MCF 10A (cell line): ENCODE results near the gene PHC3. TPM values are rescaled to one million over a fixed set of nuclear protein-coding genes. Genes with fewer than 3 reads are reported as not detected.

Experiments
- BruUV-seq: library from RNA; stranded (reverse); fragments of 400-500 nt; replicated peaks from 2 replicates; lab custom pipeline; 2021; lab: Mats Ljungman, UMichigan
- CTCF ChIA-PET: fragments of 300-600 bp; sonication (Branson Sonifier 250); formaldehyde crosslinking; extraction: SDS; loops from one replicate; lab custom pipeline; 2021; ENCODE audit warnings: antibody characterized with exemption, inconsistent platforms; lab: Yijun Ruan, JAX
- POLR2A ChIA-PET: fragments of 300-600, 350-650 bp; sonication (Branson Sonifier 250); formaldehyde crosslinking; extraction: SDS; loops from one replicate; lab custom pipeline; 2020; ENCODE audit warnings: antibody characterized with exemption, inconsistent platforms; lab: Yijun Ruan, JAX
- DNase-seq: peaks from one replicate; pipeline ENCODE4 v3.0.0-alpha.2; 2018; ENCODE audit not compliant: unreplicated experiment
- H3K27ac Mint-ChIP-seq: one replicate; pipeline ENCODE4 v1.8.0; 2022; ENCODE audit warnings: mild to moderate bottlenecking, low read depth, mixed read lengths; ENCODE audit not compliant: unreplicated experiment
- H3K27me3 Mint-ChIP-seq: one replicate; pipeline ENCODE4 v1.8.0; 2022; ENCODE audit warnings: mixed read lengths; ENCODE audit not compliant: insufficient read depth, unreplicated experiment
- H3K36me3 Mint-ChIP-seq: one replicate; pipeline ENCODE4 v1.8.0; 2022; ENCODE audit warnings: mild to moderate bottlenecking, moderate library complexity, mixed read lengths; ENCODE audit not compliant: insufficient read depth, unreplicated experiment
- H3K4me1 Mint-ChIP-seq: one replicate; pipeline ENCODE4 v1.8.0; 2022; ENCODE audit warnings: mixed read lengths; ENCODE audit not compliant: insufficient read depth, unreplicated experiment
- H3K4me3 Mint-ChIP-seq: one replicate; pipeline ENCODE4 v1.8.0; 2022; ENCODE audit warnings: mild to moderate bottlenecking, moderate library complexity, mixed read lengths; ENCODE audit not compliant: unreplicated experiment
- H3K9me3 Mint-ChIP-seq: one replicate; pipeline ENCODE4 v1.8.0; 2022; ENCODE audit warnings: mixed read lengths; ENCODE audit not compliant: unreplicated experiment
- intact Hi-C: fragments of 100-400 bp; cut with micrococcal nuclease; formaldehyde crosslinking; loops from 2 replicates; pipeline ENCODE4 v1.14.1; 2022
- total RNA-seq: library from RNA; stranded (reverse); gene quantifications from 2 replicates; pipeline ENCODE4 v1.2.3, GENCODE V29; 2022
- TF ChIP-seq, protein P1 (sequence below): fragments of 200-600 bp; IDR thresholded peaks from one replicate; pipeline ENCODE4 v1.8.0; 2022; ENCODE audit warnings: antibody characterized with exemption, mild to moderate bottlenecking; ENCODE audit not compliant: unreplicated experiment

The PHC3 gene
- total RNA-seq, 1 experiment from 2014 or later: 54.3 TPM

DNA sequence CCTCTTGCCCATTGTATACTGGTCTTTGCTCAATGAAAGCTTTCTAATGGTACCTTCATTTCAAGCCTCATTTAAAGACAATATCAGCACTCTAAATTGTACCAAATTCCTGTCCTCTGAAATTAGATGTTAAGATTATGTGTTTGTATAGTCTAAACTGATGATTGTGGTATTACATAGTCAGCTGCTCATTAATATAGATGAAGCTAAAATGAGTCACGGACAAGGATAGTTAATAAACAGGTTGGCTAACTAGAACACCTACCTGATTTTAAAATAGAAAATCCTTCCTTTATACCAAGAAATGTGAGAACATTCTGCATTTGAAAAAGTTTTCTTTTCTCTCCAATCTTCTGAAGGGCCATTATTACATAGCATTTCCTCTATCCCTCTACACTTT lies 43.6 kb upstream of the PHC3 start:
- intact Hi-C loops: no loop called here
- TF ChIP-seq, protein P1, sequence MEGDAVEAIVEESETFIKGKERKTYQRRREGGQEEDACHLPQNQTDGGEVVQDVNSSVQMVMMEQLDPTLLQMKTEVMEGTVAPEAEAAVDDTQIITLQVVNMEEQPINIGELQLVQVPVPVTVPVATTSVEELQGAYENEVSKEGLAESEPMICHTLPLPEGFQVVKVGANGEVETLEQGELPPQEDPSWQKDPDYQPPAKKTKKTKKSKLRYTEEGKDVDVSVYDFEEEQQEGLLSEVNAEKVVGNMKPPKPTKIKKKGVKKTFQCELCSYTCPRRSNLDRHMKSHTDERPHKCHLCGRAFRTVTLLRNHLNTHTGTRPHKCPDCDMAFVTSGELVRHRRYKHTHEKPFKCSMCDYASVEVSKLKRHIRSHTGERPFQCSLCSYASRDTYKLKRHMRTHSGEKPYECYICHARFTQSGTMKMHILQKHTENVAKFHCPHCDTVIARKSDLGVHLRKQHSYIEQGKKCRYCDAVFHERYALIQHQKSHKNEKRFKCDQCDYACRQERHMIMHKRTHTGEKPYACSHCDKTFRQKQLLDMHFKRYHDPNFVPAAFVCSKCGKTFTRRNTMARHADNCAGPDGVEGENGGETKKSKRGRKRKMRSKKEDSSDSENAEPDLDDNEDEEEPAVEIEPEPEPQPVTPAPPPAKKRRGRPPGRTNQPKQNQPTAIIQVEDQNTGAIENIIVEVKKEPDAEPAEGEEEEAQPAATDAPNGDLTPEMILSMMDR: no peak
- DNase-seq: no peak
- H3K27ac Mint-ChIP-seq: peak overlapping the region; percentile 99
- H3K36me3 Mint-ChIP-seq: no peaks in the 10 kb centered on the region
- peaks cover 42% of the 10 kb centered on the region for H3K4me1 Mint-ChIP-seq
- H3K9me3 Mint-ChIP-seq: no peaks in the 10 kb centered on the region
- POLR2A ChIA-PET: interaction anchor here (2.1 to 4.5 kb wide), 2 partner anchors 8 to 44 kb away, joined by 12 to 75 read pairs; partner anchors contain the start of gene PHC3
- no TSS peak for BruUV-seq
- H3K27me3 Mint-ChIP-seq: no peaks in the 10 kb centered on the region
- CTCF ChIA-PET: interaction anchor here (0.6 kb wide), 1 partner anchor 462 kb away, joined by 3 read pairs; no protein-coding TSS in a partner anchor
- H3K4me3 Mint-ChIP-seq: no peak overlapping the region

DNA sequence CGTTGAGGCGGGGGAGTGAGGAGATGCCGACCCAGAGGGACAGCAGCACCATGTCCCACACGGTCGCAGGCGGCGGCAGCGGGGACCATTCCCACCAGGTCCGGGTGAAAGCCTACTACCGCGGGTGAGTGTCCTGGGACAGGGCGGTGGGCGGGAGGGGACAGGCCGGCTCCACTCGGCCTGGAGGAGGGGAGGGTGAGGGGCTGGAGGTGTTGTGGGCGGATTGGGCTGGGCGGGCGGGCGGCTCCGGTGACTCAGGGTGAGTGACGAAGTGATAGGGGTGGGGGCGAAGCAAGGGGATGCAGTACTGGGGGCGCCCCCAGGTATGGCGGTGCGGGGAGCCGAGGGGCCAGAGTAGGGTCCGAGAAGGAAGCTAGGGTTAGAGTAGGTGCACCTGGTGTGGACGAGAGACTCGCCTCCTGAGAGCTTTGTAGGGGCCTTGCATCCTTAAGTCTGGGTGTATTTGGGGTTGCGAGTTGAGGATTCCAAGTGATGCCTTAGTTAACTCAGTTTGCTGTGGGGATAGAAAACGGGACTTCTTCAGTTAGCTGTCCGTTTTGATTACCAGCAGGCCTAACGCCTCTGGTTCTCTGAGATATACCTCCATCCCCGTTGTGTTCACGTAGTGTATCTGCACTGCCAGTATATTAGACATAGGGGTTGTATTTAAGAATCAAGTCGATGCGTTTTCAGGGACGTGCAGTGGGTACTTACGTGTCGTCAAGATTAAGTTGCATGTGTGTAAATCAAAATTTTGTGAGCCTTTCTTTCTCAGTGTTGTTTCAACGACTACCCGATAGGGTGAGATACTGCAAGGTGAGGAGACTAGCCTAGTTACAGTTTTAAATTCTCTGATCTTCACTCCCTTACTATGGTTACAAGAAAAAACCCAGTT lies 41.4 kb upstream of the PHC3 start:
- ChIA-PET CTCF (interaction anchor here (0.8 to 1.1 kb wide), 3 partner anchors 9 to 589 kb away, joined by 3 to 6 read pairs (median 3); no protein-coding TSS in a partner anchor), POLR2A (interaction anchor here (0.6 to 4.5 kb wide), 19 partner anchors 10 to 647 kb away, joined by 3 to 75 read pairs (median 4); partner anchors contain the start of genes PHC3, RPL22L1 and SKIL)
- BruUV-seq: TSS peak; percentile 30
- TF ChIP-seq, protein P1: no peak
- peaks cover 32% of the 10 kb centered on the region for H3K4me1 Mint-ChIP-seq
- intact Hi-C loops: loop anchor here (5.0 kb wide), 1 partner anchor 36 kb away; no protein-coding TSS in a partner anchor
- peak overlapping the region; percentile 86 for H3K4me3 Mint-ChIP-seq
- H3K36me3 Mint-ChIP-seq: no peaks in the 10 kb centered on the region
- DNase-seq: peak; percentile 47
- H3K9me3 Mint-ChIP-seq: no peaks in the 10 kb centered on the region
- H3K27ac Mint-ChIP-seq: peak overlapping the region; percentile 99
- H3K27me3 Mint-ChIP-seq: no peaks in the 10 kb centered on the region

DNA sequence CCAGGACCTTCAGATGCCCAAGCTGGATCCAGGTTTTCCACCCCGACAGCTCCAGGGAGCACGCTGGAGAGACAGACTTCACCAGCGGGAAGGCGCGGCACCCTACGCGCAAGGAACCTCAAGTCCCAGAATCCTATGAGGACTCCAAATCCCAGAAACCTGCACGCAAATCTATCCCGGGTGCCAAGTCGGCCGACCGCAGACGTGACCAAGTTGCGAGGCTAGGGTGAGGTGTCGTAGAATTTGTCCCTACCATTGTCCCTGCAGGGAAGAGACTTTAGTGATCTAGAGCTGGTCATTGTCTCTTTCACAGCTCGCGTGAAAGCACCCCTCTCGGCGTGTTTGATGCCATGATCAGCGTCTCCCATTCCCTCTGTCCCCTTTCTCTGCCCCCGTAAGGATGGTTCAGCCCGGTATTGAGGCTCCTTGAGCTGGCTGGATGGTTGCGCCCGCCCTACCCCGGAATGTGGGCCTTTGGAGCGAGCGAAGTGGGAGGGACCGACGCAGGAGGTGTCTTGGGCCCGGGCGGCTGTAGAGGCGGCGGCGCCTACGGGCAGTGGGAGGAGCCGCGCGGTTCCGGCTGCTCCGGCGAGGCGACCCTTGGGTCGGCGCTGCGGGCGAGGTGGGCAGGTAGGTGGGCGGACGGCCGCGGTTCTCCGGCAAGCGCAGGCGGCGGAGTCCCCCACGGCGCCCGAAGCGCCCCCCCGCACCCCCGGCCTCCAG lies 40.6 kb upstream of the PHC3 start, which contains the start of gene PRKCI:
Gene PRKCI, plus strand, starts transcription at position 501 of the 723 bp plus-strand sequence. CDS start 246 bp downstream, outside the sequence.
- Mint-ChIP-seq H3K36me3 (no peaks in the 10 kb centered on the region), H3K4me1 (peaks cover 24% of the 10 kb centered on the region), H3K27me3 (no peaks in the 10 kb centered on the region), H3K4me3 (peak within 1 kb of the TSS; percentile 86), H3K27ac (peak within 1 kb of the TSS; percentile 99), H3K9me3 (no peaks in the 10 kb centered on the region)
- POLR2A ChIA-PET: interaction anchor here (0.6 to 4.5 kb wide), 17 partner anchors 10 to 648 kb away, joined by 3 to 75 read pairs (median 5); partner anchors contain the start of genes PHC3, RPL22L1 and SKIL
- intact Hi-C loops: loop anchor here (5.0 kb wide), 1 partner anchor 35 kb away; no protein-coding TSS in a partner anchor
- CTCF ChIA-PET: interaction anchor here (0.6 to 1.1 kb wide), 3 partner anchors 10 to 43 kb away, joined by 3 to 4 read pairs (median 3); no protein-coding TSS in a partner anchor
- BruUV-seq: no TSS peak
- TF ChIP-seq, protein P1: no peak
- DNase-seq: peak; percentile 98
